ENCODE measurements around the gene MTRR.

DNA sequence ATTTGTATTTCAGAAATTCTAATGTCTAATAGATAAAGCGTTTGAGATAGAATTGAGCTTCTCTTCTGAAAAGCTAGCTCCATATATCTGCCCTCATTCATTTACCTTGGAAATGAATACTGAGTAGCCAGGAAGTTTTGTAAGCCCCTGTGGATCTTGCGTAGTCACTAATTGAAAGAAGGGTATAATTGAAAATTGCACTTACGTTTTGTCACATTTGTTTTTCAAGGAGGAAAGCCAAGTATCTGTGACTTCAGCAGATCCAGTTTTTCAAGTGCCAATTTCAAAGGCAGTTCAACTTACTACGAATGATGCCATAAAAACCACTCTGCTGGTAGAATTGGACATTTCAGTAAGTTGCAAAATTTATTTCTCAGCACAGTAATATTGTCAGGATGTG, 14.0 kb downstream of the MTRR start:
- no peak for TF ChIP-seq POLR2A (IDR thresholded peaks at IDR 0.05)
- TF ChIP-seq CTCF (IDR thresholded peaks at IDR 0.05): no peak
